GM21825 (cell line): Measurements from ENCODE around the gene RMRP.
A peak's percentile ranks its signal among the peaks of the same experiment; 100 is the strongest.
"Not testable (repeated sequence)": the region's sequence is repeated elsewhere in the genome, so short reads cannot be mapped to it uniquely, and the experiment has no call there.

Source experiments
- ATAC-seq: cut with Tn5 transposase; IDR thresholded peaks from one replicate; pipeline ENCODE4 v1.9.1; 2021; ENCODE audit warnings: mild to moderate bottlenecking, moderate library complexity; ENCODE audit not compliant: unreplicated experiment

The RMRP gene

DNA sequence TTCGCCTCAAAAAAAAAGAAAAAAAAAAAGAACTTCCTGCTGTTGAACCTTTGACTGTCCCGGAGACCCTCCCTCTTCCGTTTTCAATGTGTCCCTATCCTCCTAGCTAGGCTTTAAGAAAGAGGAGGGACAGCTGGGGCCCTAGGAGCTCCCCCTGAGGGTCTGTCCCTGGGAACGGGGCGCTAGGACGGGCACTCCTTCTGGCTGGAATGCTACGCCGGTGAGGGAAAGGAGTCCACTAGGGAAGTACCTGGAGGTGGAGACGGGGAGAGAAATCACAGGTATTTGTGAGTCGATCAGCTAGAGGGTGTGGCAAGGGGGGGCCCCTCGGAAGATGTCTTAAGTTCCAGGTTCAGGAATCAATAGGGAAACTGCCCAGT, 11.7 kb downstream of the RMRP start:
- ATAC-seq, result no peak

DNA sequence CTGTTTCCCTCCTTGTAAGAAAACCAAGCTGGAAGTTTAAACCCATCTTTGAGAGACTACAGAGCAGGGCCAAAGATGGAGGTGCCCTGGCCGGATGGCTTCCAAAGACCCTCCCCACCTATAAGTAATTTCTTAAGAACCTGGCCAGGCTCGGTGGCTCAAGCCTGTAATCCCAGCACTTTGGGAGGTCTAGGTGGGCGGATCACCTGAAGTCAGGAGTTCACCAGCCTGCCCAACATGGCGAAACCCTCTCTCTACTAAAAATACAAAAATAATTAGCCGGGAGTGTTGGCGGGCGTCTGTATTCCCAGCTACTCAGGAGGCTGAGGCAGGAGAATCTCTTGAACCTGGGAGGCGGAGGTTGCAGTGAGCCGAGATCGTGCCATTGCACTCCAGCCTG, 12.1 kb downstream of the RMRP start:
- not testable (repeated sequence) for ATAC-seq

DNA sequence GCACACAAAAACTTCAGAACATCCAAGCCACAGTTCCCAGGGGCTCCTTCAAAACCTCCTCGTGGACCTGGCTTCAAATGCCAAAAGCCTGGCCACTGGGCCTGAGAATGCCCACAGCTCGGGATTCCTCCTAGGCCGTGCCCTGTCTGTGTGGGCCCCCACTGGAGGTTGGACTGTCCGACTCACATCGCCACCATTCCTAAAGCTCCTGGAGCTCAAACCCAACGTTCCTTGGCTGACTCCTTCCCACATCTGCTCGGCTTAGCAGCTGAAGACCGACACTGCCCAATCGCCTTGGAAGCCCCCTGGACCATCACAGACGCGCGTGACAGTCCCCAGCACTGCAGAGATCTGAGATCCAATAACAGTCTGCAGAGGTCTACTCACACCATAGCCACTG, 14.8 kb downstream of the RMRP start:
- ATAC-seq, result no peak

DNA sequence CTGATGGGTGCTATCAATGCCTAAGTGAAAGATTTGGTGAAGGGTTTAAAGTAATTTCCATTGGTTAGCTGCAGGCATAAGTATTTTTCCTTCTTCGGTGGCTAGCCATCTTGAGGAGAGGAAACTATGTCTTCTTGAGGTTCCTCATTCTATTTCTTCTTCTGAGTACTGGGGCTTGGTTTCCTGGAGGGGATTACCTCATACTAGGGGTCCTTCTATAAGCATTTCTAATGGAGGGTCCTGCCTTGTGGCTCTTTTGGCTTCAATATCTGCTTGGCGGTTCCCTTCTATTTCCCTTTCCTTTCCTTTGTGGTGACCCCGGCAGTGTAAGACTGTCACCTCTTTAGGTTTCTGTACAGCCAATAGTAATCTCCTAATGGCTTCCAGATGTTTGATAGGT, 16.3 kb downstream of the RMRP start:
- ATAC-seq, result not testable (repeated sequence)

DNA sequence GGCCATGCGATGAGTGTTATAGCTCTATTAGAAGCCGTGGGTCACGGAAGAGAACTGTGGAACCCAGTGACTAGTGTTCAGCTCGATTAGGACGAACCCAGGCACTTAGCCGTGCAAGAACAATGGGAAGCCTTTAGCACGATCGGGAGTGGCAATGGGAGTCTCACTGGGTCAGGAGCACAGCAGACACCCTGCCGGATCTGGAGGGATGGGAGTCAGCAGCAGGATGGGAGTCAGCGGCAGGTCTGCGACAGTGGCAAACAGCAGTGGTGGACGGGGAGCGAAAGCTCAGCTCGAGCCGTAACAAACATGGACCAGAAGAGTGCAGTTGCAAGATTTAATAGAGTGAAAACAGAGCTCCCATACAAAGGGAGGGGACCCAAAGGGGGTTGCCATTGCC, 17.4 kb downstream of the RMRP start:
- ATAC-seq, result not testable (repeated sequence)

DNA sequence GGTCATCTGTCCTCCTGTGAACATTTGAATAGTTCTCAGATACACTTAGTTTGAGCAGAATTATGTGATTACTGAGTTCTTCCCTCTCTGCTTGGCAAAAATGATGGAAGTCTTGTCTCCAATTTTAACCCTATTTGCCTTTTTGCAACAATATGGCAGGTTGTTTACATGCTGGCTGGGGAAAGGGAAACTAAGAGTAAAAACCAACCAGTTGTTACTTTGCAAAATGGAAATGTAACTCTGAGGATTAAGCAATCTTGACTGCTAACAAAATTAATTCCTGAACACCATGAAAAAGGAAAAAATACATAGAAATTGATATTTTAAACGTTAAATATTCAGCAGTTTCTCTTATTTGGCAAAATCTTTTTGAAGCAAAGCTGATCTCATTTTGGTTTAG, 18.2 kb downstream of the RMRP start:
- no peak for ATAC-seq

DNA sequence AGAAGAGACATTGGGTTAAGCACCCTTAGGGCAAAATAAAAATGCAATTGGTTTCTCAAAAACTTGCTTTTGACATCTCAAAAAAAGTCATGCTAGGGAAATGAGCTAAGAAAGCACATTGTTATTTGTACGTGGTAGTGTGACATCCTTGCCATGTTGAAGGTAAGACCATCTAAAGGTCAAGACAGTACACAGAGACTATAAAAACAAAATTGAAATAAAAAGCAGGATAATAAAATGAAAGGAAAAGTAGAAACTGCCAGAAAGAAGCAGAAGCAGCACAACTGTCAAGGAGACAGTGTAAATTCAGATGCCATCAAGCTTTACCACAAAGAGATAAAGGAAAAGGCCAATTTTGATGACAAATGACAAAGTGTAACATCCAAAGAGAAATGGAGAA, 18.6 kb downstream of the RMRP start:
- not testable (repeated sequence) for ATAC-seq

DNA sequence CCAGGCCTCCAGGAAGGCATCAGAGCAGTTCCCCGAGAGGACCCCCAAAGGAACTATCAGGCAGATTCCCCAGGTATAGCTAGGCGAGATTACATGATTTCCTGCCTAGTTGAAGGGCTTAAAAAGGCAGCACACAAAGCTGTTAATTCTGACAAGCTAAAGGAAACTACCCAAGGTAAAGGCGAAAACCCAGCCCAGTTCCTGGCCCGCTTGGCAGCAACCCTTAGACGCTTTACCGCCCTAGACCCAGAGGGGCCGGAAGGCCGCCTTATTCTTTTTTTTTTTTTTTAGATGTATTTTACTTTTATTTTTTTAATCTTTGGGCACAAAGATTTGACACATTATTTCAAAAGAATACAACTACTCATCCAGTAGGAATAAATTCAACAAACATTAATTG, 19.1 kb downstream of the RMRP start:
- ATAC-seq, result not testable (repeated sequence)

DNA sequence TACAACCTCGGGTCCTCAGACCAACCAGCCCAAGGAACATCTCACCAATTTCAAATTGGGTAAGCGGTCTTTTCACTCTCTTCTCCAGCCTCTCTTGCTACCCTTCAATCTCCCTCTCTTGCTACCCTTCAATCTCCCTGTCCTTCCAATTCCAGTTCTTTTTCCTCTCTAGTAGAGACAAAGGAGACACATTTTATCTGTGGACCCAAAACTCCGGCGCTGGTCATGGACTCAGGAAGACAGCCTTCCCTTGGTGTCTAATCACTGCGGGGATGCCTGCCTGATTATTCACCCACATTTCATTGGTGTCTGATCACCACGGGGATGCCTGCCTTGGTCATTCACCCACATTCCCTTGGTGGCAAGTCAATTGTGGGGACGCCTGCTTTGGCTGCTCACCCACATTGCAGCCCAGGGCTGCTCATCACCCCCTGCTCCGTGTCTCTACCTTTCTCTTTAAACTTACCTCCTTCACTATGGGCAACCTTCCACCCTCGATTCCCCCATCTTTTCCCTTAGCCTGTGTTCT, 20.3 kb downstream of the RMRP start:
- not testable (repeated sequence) for ATAC-seq

DNA sequence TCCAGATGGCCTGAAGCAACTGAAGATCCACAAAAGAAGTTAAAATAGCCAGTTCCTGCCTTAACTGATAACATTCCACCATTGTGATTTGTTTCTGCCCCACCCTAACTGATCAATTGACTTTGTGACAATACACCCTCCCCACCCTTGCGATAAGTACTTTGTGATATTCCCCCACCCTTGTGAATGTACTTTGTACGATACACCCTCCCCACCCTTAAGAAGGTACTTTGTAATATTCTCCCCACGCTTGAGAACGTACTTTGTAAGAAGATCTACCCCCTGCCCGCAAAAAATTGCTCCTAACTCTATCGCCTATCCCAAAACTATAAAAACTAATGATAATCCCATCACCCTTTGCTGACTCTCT, 21.0 kb downstream of the RMRP start:
- ATAC-seq, result not testable (repeated sequence)

DNA sequence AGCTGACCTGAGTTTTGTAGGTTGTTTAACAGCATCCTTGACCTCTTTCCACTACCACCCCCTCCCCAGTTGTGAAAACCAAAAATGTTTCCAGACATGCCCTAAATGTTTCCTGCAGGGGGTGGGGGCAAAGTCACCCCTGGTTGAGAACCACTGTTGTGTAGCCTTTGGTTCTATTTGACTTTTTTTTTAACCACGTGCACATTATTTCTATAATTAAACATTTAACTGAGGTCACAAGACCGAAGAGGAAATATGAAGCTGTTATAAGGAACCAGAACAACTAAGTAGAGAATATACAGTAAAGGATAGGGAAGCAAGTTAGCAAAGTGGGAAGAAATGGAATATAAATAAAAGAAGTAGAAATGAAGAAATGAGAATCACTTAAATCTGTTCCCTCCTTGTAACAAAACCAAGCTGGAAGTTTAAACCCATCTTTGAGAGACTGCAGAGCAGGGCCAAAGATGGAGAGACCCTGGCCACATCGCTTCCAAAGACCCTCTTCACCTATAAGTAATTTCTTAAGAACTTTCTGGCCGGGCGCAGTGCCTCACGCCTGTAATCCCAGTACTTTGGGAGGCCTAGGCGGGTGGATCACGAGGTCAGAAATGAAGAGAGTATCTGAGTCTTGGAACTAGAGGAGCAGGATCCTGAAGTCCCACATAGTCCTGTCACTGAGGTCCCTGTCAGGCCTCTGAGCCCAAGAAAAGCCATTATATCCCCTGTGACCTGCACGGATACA, 21.5 kb downstream of the RMRP start:
- ATAC-seq, result no peak

DNA sequence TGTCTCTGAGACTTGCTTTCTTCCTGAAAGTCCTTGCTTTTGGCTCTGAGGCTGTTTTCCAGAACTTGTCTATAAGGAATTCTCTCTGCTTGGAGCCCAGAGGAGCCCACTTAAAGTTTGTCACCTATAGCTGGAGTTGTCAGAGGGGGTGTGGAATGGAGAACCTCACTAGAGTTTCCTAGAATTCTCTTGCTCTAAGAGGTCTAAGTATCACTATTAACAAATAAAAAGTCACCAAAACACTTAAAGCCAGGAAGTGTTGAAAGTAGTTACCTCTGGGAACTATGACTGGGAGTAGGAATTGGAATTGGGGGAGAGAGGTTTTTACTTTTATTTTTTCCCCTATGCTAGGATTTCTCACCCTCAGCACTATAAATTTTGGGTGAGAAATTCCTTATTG, 22.1 kb downstream of the RMRP start:
- no peak for ATAC-seq

DNA sequence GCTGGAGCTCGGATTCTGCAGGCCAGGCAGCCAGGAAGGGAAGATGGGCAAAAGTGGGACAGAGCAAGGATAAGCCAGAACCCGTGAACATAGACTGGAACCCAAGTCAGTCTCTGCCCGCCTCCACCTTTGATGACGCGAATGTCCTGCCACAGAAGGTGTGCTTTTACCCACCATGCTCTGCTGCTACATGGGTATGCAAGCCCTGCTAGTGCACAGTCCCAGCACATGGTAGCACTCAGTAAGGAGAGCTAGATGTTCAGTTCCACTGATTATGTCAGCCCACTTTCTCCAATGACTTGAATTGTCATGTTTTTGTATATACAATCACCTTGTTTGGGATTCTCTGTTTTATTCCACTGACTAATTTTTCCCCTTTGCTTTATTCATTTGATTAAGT, 28.2 kb downstream of the RMRP start:
- ATAC-seq, result no peak

DNA sequence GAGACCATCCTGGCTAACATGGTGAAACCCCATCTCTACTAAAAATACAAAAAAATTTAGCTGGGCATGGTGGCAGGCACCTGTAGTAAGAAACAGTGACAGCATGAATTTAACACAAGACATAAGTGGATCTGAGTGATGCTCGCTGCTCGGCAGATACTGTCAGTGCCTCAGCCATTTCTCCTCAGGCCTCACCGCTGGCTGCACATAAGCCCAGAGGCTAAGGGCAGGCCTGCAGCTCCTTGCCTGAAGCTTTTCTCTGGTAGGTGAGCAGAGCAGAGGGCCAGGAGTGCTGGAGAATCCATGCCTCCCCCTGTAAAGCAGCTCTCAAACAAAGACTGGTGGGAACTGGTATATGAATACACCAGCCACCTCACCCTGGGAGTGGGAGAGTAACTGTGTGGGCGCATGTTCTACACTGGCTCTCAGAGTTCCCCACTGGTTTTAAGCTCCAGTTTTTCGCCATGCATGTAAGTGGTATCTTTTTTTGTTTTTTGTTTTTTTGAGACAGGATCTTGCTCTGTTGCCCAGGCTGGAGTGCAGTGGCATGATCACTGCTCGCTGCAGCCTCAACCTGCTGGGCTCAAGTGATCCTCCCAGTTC, 29.3 kb downstream of the RMRP start:
- no peak for ATAC-seq

DNA sequence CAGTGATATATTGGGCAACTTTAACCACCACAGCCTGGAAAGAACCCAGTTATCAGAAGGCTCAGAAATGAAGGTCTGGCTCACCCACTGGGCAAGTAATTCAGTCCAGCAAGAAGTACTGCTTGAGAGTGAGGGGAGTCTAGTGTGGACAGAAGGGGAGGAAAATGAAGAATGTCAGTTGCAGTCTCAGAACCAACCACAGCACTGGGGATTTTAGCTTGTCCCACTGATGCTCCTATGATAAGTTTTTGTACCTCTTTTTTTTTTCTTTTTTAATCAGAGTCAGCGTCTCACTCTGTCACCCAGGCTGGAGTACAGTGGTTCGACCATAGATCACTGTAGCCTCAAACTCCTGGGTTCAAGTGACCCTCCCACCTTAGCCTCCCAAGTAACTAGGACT, 30.2 kb downstream of the RMRP start:
- no peak for ATAC-seq

DNA sequence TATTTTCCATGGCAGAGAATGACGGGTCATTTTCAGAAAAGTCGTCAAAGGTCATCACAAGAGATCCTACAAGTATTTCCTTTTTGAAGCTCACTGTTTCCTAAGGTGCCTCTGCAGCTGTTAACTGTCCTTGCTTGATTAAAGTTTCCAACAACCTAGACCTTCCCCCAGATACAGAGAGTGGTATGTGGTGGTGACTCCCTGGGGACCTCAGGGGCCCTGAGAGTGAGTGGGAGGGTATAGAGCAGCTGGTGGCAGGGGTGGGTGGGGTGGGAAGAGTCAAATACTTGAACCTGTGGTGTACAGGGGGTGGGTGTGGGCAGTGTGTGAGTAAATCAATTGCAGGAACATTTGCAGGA, 38.0 kb downstream of the RMRP start:
- peak; percentile 37 for ATAC-seq

DNA sequence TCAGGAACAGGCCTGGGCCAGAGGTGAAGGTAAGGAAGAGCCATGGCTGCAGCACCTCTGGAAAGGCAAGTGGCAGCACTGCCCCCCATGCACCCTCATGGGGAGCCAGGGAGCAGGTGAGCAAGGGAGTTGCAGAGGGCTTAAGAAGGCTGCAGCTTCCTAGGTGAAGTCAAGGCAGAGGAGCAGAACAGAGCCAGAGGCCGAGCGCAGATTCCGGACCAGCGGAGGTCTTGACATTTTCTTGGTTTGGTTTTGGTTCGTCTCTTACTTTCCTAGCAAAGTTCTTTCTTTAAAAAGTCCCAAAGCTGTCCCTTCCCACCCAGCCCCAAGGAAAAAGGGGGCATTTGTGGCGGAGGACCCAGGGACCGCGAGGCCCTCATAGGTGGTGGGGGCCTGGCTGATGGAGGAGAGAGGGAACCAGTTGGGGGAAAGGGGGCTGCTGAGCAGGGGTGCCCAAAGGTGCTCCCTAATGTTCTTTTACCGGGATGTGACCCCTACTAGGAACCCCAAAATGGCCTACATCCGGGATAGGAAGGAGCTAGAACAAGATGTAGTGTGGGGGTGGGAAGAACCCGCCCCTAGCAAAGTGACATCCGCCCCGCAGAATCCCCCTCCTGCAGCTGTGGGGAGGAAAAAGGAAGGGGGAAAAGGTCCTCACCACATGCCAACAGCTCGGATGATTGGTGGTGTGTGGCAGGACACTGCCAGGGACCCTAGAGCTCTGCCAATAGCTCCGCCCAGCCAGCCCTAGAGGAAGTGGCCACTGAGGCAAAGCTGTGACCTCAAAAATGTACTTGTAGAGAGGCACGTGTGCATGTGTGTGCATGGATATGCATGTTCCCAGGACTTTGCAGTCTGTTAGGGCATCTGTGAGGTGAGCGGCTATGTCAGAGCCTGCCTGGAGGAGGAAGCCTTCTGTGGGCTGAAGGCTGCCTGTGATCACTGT, 38.7 kb downstream of the RMRP start:
- ATAC-seq, result peak; percentile 59

DNA sequence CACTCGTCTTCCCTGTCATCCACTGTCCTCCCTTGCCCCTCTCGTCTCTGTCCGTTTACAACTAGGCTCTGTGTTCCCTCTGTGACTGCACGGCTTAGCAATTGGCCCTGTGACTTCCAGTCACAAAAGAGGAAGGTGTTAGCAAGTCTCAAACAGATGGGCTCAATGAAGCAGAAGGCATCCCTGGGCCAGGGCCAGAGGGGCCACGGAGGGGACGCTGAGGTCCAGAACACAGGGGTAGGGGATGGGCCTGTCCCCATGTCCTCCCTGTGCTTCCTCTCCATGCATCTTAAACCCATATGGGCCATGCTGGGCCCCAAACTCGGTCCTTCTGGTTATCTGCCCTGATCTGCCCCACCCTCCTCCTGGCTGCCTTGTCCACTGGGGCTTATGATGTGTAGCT, 39.5 kb downstream of the RMRP start, which contains the start of gene CD72:
TSS of gene CD72 (minus strand) at position 89 of the 403 bp plus-strand sequence. CDS start 110 bp downstream, outside the sequence.
- ATAC-seq, result no peak

DNA sequence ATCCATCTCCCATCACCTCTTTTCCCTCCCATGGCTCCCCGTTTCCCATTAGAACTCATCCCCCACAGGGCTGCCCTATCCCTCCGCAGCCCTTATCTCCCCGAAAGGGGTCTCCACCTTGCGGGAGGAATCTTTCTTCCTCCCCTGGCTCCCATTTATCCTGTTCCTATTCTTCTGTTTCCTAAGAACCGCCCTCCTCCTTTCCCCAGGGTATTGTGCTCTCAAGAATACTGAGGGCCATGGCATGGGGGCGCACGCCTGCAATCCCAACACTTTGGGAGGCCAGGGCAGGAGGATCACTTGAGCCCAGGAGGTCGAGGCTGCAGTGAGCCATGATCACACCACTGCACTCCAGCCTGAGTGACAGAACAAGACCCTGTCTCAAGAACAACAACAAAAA, 40.3 kb downstream of the RMRP start:
- no peak for ATAC-seq

DNA sequence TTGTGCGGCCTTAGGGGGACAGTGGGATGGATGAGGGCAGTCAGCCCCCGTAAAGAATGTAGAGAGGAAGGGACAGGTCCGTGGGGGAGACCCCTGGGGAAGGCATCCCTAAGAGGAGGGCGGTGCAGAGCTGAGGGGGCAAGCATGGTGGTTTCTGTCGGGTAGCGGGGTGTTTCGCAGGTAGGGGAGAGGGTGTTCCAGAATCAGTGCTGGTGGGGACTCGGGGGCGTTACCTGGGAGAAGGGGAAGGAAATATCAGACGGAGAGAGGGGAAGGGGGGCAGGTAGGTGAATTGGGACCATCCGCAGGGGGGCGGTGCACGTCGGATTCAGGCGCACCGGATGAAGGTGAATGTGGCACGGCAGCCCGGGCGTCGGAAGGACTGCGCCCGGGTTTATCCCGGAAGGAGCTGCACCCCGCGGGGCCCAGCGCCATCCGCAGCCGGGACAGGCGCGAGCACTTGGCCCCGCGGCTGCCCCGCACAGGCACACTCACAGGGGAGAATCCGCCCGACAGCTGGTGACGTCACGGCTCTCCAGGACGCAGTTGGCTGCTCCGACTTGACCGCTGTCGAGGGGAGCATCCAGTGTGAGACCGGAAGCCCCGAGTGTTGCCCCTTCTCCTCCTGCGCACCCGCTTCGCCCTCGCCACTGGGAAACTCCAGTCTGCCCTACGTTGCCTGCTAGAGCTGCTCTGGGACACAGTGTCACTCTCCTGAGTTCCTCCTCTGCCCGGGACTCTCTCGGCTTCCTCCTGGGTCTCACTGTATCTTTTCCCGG, 40.9 kb downstream of the RMRP start:
- no peak for ATAC-seq
